ENCODE measurements around the gene THUMPD1.
"Not testable (repeated sequence)": the region's sequence is repeated elsewhere in the genome, so short reads cannot be mapped to it uniquely, and the experiment has no call there.

Gene THUMPD1

DNA sequence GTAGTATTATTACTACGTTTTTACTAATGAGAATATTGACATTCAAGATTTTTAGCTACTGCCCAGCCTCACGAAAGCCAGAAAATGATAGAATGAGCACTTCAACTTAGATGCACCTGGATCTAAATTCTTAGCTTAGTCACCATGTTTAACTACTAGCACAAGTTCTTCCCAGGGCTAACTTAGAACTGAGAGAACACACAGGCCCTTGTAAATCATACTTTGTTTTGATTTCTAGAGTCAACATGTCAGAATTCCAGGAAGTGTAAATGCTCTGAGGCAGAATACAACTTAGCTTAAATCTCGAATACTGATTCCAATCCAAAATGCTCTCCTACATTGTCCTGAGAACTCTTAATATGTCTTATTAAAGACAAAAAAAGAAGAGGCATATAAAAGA is 37.3 kb downstream of the THUMPD1 start:
- Histone ChIP-seq H3K4me3 (ENCODE audit: low read length in 2 of 2) (no peak overlapping the region), H3K27ac (ENCODE audit: low read depth in 2 of 2, low read length in 2 of 2) (no peak overlapping the region), H3K9me3 (ENCODE audit: control insufficient read depth in 2 of 2, low read length in 2 of 2) (no peaks in the 10 kb centered on the region), H3K9ac (ENCODE audit: low read depth in 1 of 2, low read length in 2 of 2) (no peak overlapping the region), H3K36me3 (ENCODE audit: control insufficient read depth in 2 of 2, insufficient read depth in 2 of 2, low read length in 2 of 2) (no peaks in the 10 kb centered on the region), H3K27me3 (ENCODE audit: control insufficient read depth in 2 of 2, insufficient read depth in 2 of 2, low read length in 2 of 2) (no peaks in the 10 kb centered on the region), H3K4me1 (ENCODE audit: control insufficient read depth in 2 of 2, insufficient read depth in 2 of 2, low read length in 2 of 2) (peaks cover 0 to 2% of the 10 kb centered on the region in 2 donors)

DNA sequence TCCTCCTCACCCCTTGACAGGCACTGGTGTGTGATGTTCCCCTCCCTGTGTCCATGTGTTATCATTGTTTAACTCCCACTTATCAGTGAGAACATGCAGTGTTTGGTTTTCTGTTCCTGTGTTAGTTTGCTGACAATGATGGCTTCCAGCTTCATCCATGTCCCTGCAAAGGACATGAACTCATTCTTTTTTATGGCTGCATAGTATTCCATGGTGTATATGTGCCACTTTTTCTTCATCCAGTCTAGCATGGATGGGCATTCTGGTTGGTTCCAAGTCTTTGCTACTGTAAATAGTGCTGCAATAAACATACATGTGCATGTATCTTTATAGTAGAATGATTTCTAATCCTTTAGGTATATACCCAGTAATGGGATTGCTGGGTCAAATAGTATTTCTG is 39.9 kb downstream of the THUMPD1 start:
- H3K27me3 ChIP-seq (ENCODE audit: control insufficient read depth in 2 of 2, insufficient read depth in 2 of 2, low read length in 2 of 2); H3K9me3 ChIP-seq (ENCODE audit: control insufficient read depth in 2 of 2, low read length in 2 of 2); H3K27ac ChIP-seq (ENCODE audit: low read depth in 2 of 2, low read length in 2 of 2): not testable (repeated sequence)

DNA sequence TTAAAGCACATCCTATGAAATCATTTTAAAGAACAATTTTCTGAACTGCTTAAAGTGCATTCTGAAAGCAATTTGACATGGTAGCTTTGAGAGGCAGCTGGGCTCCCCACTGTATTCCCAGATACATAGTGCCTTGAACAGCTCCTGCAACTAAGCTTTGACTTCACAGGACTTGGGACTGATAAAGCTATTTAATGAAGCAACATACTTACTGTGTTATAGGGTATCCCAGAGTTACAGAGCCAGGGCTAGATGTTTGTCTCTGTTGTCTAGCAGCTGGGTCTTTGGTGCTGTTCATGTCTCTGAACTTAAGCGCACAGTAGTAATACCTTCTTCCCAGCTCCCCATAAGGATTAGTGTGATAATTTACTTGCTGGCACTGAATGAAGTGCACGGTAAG is 45.0 kb downstream of the THUMPD1 start:
- Histone ChIP-seq H3K4me1 (ENCODE audit: control insufficient read depth in 2 of 2, insufficient read depth in 2 of 2, low read length in 2 of 2) (no peaks in the 10 kb centered on the region), H3K27me3 (ENCODE audit: control insufficient read depth in 2 of 2, insufficient read depth in 2 of 2, low read length in 2 of 2) (no peaks in the 10 kb centered on the region), H3K27ac (ENCODE audit: low read depth in 2 of 2, low read length in 2 of 2) (no peak overlapping the region), H3K36me3 (ENCODE audit: control insufficient read depth in 2 of 2, insufficient read depth in 2 of 2, low read length in 2 of 2) (no peaks in the 10 kb centered on the region), H3K4me3 (ENCODE audit: low read length in 2 of 2) (no peak overlapping the region), H3K9ac (ENCODE audit: low read depth in 1 of 2, low read length in 2 of 2) (no peak overlapping the region), H3K9me3 (ENCODE audit: control insufficient read depth in 2 of 2, low read length in 2 of 2) (no peaks in the 10 kb centered on the region)

More for the DNA sequence above, 39.9 kb downstream of the THUMPD1 start:
- H3K4me1 ChIP-seq (ENCODE audit: control insufficient read depth in 2 of 2, insufficient read depth in 2 of 2, low read length in 2 of 2); H3K9ac ChIP-seq (ENCODE audit: low read depth in 1 of 2, low read length in 2 of 2); H3K4me3 ChIP-seq (ENCODE audit: low read length in 2 of 2); H3K36me3 ChIP-seq (ENCODE audit: control insufficient read depth in 2 of 2, insufficient read depth in 2 of 2, low read length in 2 of 2): not testable (repeated sequence)

DNA sequence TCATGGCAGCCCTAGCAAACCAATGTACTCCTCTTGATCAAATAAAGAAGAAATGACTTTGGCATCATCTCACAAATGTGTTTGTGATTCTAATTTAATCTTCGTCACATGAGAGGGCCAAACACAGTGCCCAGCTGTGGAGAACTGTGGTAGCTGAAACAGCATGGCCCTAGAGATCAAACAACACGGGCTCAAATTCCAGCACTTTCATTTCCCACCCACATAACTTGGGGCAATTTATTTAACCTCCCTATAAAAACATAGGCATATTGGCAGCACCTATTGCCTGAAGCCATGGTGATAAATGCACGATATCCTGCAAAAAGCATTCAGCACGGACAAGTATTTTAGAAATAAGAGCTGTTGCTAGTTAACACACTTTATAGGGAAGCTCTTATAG is 46.6 kb downstream of the THUMPD1 start:
- Histone ChIP-seq H3K9ac (ENCODE audit: low read depth in 1 of 2, low read length in 2 of 2) (no peak overlapping the region), H3K36me3 (ENCODE audit: control insufficient read depth in 2 of 2, insufficient read depth in 2 of 2, low read length in 2 of 2) (no peaks in the 10 kb centered on the region), H3K4me3 (ENCODE audit: low read length in 2 of 2) (no peak overlapping the region), H3K4me1 (ENCODE audit: control insufficient read depth in 2 of 2, insufficient read depth in 2 of 2, low read length in 2 of 2) (no peaks in the 10 kb centered on the region), H3K27me3 (ENCODE audit: control insufficient read depth in 2 of 2, insufficient read depth in 2 of 2, low read length in 2 of 2) (no peaks in the 10 kb centered on the region), H3K9me3 (ENCODE audit: control insufficient read depth in 2 of 2, low read length in 2 of 2) (no peaks in the 10 kb centered on the region), H3K27ac (ENCODE audit: low read depth in 2 of 2, low read length in 2 of 2) (no peak overlapping the region)

DNA sequence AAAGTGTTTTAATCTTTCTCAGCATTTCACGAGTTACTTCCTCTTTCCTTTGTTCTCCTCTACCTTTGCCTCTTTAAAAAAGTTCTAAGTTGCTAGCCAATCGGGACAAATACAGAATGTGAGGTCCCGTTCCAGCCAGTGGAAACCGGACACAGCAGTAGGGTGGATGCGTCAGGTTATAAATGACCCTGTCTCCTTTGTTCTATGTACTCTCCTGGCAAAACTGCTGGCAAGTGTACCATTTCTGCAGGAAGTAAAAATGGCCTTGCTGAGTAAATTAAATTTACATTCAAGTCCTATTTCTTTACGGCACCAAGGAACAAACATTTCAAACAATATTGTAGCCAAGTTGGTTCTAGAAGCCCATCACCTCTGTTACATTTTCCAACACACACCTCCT is 47.5 kb downstream of the THUMPD1 start:
- not testable (repeated sequence) for H3K9ac ChIP-seq (ENCODE audit: low read depth in 1 of 2, low read length in 2 of 2); H3K4me3 ChIP-seq (ENCODE audit: low read length in 2 of 2); H3K9me3 ChIP-seq (ENCODE audit: control insufficient read depth in 2 of 2, low read length in 2 of 2); H3K27ac ChIP-seq (ENCODE audit: low read depth in 2 of 2, low read length in 2 of 2); H3K27me3 ChIP-seq (ENCODE audit: control insufficient read depth in 2 of 2, insufficient read depth in 2 of 2, low read length in 2 of 2); H3K36me3 ChIP-seq (ENCODE audit: control insufficient read depth in 2 of 2, insufficient read depth in 2 of 2, low read length in 2 of 2); H3K4me1 ChIP-seq (ENCODE audit: control insufficient read depth in 2 of 2, insufficient read depth in 2 of 2, low read length in 2 of 2)

DNA sequence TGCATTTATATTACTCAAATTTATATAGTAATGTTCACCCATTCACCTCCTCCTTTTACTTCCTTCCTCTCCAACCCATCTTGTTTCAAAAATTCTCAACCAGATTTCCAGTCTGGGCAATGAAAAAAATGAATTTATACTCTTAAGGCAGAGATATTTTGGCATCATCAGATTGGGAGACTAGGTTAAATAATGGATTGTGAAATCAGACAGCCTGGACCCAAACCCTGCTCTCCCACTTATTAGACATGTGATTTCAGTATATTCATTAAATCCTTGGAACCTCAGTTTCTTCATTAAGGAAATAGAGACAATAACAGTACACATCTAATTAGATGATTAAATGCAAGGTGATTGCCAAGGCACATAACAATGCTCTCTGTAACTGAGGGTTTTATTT is 52.0 kb downstream of the THUMPD1 start:
- no peaks in the 10 kb centered on the region for H3K27me3 ChIP-seq (ENCODE audit: control insufficient read depth in 2 of 2, insufficient read depth in 2 of 2, low read length in 2 of 2)
- no peak overlapping the region for H3K9ac ChIP-seq (ENCODE audit: low read depth in 1 of 2, low read length in 2 of 2)
- no peaks in the 10 kb centered on the region for H3K4me1 ChIP-seq (ENCODE audit: control insufficient read depth in 2 of 2, insufficient read depth in 2 of 2, low read length in 2 of 2)
- H3K36me3 ChIP-seq (ENCODE audit: control insufficient read depth in 2 of 2, insufficient read depth in 2 of 2, low read length in 2 of 2), result no peaks in the 10 kb centered on the region
- no peak overlapping the region for H3K27ac ChIP-seq (ENCODE audit: low read depth in 2 of 2, low read length in 2 of 2)
- H3K4me3 ChIP-seq (ENCODE audit: low read length in 2 of 2), result no peak overlapping the region
- no peaks in the 10 kb centered on the region for H3K9me3 ChIP-seq (ENCODE audit: control insufficient read depth in 2 of 2, low read length in 2 of 2)

DNA sequence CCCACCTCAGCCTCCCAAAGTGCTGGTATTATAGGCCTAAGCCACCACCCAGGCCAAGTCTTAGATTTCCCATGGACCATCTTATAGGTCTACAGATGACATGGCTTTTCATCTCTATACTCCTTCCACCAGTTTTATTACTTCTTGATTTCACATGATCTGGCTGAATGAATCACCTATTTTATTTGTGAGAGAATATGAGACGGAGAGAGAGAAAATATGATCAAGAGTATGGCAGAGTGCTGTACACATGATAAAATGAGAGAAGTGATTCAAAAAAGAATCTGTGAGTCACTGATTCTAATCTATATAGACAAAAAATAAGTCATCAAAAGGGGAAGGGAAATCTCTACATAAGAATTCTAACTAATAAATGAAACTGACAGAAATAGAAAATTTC is 57.8 kb downstream of the THUMPD1 start:
- Histone ChIP-seq H3K9me3 (ENCODE audit: control insufficient read depth in 2 of 2, low read length in 2 of 2) (no peaks in the 10 kb centered on the region), H3K4me1 (ENCODE audit: control insufficient read depth in 2 of 2, insufficient read depth in 2 of 2, low read length in 2 of 2) (no peaks in the 10 kb centered on the region)

More for the DNA sequence above, 57.8 kb downstream of the THUMPD1 start:
- no peak overlapping the region for H3K27ac ChIP-seq (ENCODE audit: low read depth in 2 of 2, low read length in 2 of 2)
- no peaks in the 10 kb centered on the region for H3K27me3 ChIP-seq (ENCODE audit: control insufficient read depth in 2 of 2, insufficient read depth in 2 of 2, low read length in 2 of 2)
- H3K36me3 ChIP-seq (ENCODE audit: control insufficient read depth in 2 of 2, insufficient read depth in 2 of 2, low read length in 2 of 2), result no peaks in the 10 kb centered on the region
- H3K9ac ChIP-seq (ENCODE audit: low read depth in 1 of 2, low read length in 2 of 2), result no peak overlapping the region
- no peak overlapping the region for H3K4me3 ChIP-seq (ENCODE audit: low read length in 2 of 2)

Data from mucosa of rectum (tissue), 2 donors.